Urothelium cell line (cell line): ENCODE measurements around the gene TTC16.
A peak's percentile ranks its signal among the peaks of the same experiment; 100 is the strongest.

Experiments
- DNase-seq: peaks from one replicate; pipeline ENCODE4 v3.0.0; 2011; ENCODE audit warnings: low spot score, mixed read lengths
- FAIRE-seq: peaks from 2 replicates; lab custom pipeline; 2011; peaks lifted over from hg19 to GRCh38; lab: Jason Lieb, UNC

Gene TTC16

DNA sequence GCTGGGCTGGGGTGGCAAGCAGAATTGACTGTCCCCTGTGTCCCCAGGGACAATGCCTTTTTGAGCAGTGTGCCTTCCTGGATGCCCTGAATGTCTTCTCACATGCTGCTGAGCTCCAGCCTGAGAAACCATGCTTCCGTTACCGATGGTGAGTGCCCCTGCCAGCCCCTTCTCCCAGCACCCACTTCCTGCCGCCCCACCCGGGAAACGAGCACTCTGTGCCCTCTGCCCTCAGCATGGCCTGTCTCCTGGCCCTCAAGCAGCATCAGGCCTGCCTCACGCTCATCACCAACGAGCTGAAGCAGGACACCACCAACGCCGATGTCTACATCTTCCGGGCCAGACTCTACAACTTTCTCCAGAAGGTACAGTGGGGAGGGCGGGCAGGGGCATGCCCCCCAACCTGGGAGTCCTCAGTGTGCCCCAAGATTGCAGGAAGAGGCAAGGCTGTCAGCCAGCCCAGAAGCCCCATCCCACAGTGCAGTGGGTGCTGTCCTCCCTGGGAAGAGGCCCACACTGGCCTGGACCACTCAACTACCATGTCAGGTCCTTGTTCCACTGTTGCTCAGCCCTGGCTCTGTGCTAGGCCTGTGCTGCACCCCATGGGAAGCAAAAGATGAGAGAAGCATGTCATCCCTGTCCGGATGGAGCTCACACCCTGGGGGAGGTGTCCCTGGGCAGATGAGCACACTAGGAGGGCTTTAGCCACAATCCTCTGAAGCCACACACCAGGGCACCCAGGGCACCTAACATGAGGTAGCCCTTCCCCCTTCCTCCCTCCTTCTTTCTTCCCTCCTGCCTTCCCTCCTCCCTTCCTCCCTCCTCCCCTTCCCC, 4.4 kb downstream of the TTC16 start:
- no peak for DNase-seq
- FAIRE-seq, result peak; percentile 52

DNA sequence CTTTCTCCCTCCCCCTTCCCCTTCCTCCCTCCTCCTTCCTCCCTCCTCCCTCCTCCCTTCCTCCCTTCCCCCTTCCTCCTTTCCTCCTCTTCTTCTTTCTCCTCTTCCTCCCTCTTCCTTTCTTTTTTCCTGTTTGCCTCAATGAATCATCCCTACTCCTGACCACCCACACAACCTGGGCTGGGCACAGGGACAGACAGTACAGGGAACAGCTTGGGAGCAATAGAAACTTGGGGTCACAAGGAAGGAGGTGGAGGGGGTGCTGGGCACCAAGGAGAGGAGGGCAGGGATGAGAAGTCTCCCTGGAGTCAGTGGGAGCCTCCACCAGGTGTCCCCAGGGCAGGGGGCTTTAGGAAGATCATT, 5.0 kb downstream of the TTC16 start:
- peak; percentile 46 for FAIRE-seq
- no peak for DNase-seq

DNA sequence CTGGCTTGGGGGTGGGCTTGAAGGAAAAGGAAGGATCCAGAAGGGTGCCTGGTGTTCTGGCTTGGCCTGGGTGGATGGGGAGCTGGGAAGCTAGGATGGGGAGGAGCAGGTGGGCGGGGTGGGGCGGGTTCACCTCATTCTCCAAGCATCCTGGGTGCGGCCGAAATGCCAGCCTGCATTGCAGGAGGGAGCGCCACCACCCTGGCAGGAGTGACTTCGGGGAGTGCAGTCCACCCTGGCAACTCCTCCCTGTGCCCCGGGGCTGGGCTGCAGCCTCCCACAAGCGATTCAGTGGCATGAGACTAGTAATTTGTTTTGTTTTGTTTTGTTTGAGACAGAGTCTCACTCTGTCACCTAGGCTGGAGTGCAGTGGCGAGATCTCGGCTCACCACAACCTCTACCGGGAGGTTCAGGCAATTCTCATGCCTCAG, 5.5 kb downstream of the TTC16 start:
- no peak for FAIRE-seq
- DNase-seq, result peak; percentile 69

DNA sequence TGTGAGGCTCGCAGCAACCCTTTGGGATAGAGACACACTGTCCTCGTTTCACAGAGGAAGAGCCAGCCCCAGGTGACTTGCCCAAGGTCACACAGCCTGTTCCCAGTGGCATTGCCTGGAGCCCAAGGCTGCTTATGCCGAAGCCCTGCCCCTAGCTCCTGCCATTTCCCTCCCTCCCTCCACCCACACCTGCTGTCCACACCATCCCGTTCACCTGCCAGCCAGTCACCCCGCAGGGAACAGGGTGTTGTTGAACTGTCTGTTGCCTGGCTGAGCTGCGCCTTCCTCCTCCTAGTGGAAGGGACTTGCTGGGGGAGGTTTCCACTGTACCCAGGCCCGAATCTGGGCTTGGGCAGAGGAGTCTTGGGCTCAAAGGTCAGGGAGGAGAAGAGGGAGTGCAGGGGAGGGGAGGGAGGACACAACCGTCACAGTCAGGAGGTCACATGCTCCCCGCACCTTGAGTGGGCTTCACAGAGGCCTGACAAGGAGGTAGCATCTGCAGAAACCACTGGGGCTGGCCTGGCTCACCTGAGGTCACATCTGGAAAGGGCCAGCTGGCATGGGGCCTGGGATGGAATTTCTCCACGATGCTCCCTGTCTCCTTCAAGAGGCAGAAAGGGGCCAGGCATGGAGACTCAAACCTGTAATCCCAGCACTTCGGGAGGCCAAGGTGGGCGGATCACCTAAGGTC, 6.3 kb downstream of the TTC16 start:
- DNase-seq, result no peak
- peak; percentile 61 for FAIRE-seq

DNA sequence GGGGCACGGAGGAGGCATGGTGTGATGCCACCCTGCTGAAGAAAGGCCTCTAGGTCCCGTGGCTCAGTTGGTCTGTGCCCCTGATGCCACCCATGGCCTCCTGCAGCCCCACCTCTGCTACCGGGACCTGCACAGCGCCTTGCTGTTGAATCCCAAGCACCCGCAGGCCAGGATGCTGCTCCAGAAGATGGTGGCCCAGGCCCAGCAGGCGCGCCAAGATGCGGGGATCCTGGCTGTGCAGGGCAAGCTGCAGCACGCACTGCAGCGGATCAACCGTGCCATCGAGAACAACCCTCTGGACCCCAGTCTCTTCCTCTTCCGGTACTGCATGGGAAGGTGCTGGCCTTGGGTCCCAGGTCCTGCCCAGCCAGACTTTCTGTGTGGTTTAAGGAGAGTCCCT, 7.1 kb downstream of the TTC16 start:
- DNase-seq (no peak), FAIRE-seq (no peak)

DNA sequence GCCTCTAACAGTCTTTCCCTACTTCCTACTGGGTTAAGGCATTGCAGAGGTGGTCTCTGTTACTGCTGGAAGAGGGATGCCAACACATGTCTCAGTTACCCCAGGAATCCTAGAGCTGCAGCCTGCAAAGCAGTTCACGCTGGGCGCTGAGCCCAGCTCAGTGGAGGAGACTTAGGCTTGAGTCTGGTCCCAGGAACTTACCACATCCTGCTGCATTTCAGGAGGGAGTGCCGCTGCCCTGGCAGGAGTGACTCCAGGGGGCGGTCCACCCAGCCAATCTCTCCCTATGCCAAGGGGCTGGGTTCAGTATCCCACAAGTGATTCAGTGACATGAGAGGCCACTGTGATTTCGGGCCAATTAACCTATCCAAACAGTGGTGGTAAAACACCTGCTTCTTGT, 7.6 kb downstream of the TTC16 start:
- FAIRE-seq (peak; percentile 87), DNase-seq (peak; percentile 77)

DNA sequence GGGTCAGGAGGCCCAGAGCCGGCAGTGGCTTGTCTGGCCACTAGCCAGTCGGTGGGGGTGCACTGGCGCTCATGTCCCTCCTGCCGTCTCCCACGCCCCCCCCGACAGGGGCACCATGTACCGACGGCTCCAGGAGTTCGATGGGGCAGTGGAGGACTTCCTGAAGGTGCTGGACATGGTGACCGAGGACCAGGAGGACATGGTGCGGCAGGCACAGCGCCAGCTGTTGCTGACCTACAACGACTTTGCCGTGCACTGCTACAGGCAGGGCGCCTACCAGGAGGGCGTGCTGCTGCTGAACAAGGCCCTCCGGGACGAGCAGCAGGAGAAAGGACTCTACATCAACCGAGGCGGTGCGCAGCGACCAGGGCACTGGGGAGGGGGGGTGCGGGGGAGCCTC, 8.1 kb downstream of the TTC16 start:
- FAIRE-seq, result no peak
- no peak for DNase-seq

DNA sequence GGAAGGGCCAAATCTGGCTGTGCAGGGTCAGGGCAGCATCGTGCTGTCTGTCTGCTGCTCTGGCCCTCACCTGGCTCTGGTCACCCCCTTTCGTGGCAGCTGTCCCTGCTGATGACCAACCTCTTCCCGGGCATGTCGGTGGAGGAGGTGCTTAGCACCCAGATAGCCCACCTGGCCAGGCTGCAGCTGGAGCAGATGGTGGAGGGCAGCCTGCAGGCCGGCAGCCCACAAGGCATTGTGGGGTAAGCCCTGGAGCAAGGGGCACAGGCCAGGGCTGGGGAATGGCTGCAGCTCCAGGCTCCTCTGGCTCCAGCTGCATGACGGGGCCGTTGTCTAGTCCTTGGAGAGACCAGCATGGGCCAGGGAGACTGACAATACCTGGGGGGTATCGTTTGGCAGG, 11.0 kb downstream of the TTC16 start:
- no peak for FAIRE-seq
- no peak for DNase-seq

DNA sequence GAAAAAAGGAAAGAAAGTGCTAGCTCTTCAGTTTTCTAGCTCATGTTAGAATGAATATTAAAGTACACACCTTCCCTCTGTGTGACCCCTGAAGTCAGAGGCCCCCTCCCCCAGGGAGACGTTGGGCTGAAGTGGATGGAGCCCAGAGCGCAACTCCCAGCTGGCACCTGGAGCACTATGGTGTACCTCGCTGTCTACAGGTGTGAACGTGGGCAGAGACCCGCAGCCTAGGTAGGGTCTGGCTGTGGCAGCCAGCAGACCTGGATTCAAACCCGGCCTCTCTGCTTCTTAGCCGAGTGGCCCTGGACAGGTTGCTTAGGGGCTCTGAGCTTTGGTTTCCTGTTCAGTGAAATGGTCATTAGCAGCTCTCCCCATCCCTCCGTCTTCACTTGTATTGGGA, 12.9 kb downstream of the TTC16 start:
- FAIRE-seq, result no peak
- DNase-seq, result no peak

DNA sequence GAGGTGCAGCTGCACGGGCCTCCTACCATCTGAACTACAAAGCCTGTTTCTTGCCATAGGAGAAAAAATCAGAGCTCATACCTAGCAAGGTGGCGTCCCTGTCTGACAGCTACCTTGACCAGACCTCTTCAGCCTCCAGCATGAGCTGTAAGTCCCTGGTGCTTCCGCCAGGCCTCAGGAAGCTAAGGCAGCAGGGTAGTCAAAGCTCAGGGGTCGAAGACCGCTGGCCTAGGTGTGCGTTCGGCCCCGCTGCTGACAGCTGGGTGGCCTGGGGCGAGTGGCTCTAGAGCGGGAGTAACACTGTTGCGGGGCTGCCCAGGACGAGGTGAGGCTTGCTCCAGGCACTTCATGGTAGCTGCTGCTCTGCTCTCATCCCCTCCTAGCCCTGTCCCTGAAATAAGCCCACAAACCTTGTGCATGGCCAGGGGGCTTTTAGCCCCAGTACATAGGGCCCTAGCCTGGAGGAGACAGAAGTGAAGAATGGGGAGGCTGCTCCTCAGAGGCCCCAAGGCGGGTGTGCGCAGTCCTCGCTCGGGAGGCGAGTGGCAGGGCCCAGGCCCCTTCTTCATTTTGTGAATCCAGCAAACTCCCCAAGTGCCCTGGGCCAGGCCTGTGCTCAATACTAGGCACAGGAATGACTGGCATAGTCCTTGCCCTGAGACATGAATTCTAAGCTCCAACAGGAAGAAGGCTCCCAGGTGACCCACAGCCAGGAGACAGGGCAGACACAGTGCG, 13.8 kb downstream of the TTC16 start:
- no peak for DNase-seq
- FAIRE-seq, result no peak

DNA sequence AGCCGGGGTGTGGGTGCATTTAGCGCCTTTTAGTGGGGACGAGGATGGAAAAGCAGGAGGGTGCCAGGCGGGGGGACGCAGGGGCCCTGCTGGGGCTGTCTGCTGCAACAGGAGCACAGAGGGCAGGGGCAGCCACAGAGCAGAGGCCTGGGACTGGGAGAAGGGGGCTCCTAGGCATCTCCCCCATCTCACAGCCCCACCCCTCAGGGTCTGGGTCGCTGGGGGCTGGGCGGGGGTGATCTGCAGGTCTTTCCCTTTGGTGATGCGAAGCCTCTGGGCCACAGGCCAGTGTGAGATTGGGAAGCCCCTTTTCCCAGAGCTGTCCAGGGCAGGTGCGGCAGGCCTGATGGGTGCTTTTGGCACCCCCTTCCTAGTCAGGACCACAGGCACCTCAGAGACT, 14.4 kb downstream of the TTC16 start:
- no peak for DNase-seq
- FAIRE-seq, result no peak

DNA sequence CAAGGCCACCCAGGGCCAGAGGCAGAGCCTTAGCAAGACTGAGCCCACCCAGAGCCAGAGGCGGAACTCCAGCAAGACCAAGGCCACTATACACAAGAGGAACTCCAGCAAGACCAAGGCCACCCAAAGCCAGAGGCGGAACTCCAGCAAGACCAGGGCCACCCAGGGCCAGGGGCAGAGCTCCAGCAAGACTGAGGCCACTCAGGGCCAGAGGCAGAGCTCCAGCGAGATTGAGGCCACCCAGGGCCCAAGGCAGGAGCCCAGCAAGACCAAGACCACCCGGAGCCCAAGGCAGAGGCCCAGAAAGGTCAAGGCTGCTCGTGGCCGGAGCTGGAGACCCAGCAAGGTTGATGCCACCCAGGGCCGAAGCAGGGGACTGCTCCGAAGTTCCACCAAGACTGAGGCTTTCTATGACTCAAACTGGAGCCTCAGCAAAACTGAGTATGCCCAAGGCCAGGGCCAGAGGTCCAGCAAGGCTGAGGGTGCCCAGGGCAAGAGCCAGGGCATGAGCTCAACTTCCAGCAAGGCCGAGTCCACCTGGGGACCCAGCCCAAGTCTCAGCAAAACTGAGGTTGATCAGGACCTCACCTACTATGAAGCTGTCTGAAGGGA, 15.0 kb downstream of the TTC16 start:
- DNase-seq (no peak), FAIRE-seq (no peak)

DNA sequence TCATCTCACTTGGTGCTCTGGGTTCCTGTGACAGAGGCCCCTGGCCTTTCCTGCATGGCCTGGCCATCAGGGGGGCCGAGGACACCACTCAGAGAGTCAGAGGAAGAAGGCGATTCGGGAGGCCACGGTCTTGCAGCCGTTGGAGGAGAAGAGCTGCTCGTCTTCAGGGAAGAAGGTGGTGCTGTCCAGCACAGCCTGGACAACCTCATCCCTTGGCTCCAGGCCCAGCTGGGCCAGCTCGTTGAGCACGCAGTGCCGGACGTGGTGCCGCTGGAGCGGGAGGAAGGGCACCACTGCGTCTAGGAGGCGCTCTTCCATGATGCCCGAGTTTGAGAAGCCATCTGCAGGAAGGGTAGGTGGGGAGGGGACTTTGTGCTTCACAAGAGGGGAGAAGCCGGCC, 16.1 kb downstream of the TTC16 start:
- FAIRE-seq (no peak), DNase-seq (no peak)

DNA sequence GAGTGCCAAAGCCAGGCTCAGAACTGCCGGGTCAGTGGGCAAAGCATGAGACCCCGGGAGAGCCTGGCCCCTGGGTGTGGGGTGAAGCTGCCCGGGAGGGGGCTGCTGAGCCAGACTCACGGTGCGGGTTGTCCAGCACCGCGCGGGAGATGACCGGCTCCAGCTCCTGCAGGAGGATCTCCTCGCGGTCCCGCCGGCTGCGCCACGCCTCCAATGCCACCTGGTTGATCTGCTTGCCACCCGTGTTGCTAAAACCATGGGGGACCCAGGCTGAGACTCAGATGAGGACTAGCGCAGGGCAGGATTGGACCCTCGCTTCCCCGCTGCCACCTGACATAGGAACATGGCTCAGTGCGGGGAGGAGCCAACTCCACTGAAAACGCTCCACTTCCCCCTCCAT, 16.6 kb downstream of the TTC16 start:
- FAIRE-seq (no peak), DNase-seq (no peak)

DNA sequence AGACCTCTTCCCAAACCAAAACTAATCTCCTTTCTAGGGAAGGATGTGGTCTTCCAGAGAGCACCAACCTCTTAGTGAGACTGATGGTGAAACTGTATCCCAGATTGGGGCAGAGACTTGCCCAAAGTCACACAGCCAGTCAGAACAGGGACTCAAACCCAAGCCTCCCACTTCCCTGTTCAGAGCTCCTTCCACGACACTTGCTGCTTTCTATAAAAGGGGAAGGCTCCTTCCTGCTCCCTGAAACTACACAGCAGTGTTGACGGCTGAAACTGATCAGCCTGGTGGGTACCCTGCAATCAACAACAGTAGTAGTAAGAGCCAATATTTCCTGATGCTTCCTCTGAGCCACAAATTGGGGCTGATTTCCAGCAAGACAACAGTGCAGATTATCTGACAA, 17.7 kb downstream of the TTC16 start:
- FAIRE-seq (no peak), DNase-seq (no peak)

DNA sequence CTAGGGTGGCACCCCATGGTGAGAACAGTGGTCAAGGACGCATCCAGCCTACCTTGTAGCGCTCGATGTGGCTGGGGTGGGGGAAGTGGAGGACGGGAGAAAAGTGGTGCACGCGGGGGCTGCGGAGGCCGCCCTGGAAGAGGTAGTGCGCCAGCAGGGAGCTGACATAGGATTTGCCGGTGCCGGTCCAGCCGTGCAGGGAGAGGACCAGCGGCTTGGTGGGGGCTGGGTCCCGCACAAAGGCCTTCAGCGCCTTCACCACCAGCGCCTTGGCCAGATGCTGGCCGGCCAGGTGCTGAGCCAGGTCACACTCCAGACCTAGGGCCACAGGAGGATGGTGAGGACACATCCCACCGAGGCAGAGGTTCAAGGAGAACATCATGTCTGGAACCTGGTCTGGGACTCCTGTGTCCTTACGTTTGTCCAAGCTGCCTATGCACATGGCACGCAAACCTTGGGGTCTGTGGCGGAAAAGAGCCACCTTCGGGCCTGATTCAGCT, 18.4 kb downstream of the TTC16 start:
- no peak for DNase-seq
- FAIRE-seq, result no peak

DNA sequence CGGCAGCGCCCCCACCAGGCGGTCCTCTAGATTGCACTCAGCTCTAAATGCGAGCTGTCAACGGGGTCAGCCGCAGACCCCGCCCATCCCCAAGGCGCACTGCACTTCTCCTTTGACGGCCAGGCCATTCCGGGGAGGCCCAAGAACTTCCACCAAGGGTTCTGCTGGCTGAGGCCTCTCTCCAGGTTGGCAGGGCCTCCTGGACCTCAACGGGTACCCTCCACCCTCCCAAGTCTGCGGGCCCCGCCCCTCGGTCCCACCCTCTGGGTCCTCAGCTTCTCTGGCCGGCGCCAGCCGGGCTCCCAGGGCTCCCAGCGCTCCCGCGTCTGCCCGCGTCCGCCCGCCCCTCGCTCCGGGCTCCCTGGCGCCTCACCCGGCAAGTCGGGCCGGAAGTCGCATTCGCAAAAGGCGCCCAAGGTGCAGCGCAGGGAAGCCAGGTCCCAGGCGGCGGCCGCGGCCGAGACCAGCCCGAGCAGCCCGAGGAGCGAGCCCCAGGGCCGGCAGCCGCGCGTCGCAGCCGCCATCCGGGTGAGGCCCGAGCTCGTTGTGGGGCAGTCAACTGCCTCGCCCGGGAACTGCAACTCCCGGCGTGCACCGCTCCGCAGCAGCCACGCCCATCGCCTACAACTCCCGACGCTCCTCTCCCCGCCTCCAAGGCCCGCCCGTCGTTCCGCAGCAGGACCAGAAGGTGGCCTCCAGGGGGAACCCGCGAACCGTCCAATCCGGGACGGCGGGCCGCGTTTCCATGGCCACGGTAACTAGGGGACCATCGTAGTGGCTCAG, 19.1 kb downstream of the TTC16 start, which contains the start of gene TOR2A:
TOR2A (minus strand) TSS at position 548 of the 783 bp plus-strand sequence; CDS start at position 524, 24 bp downstream.
- peak; percentile 98 for DNase-seq
- peak; percentile 93 for FAIRE-seq

DNA sequence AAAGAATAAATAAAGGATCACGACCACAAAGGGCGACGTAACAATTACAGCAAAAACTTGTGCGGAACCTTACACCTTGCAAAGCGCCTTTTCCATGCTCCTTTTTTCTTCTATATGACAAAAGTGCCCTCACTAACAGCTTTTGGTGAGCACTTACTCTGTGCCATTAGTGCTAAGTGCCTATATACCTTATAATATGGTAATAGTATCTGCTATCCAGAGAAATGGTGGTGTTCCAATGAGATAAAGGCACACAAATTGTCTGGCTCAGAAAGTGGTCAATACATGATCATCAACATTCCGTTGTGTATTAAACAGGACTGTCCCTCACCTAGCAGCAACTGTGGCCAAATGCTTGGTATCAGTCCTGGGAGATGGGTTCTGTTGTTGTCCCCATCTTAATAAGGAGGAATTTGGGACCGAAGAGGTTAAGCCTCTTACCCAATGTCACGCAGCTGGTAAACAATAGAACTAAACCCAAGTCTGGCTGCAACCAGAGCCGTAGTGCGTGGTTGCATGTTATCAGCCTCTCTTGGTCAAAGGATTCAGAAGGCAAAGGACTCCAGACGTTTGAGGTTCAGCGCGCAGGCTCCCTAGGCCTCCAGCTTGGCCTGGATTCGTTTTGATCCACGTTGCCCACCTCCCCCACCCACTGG, 19.8 kb downstream of the TTC16 start:
- FAIRE-seq, result no peak

DNA sequence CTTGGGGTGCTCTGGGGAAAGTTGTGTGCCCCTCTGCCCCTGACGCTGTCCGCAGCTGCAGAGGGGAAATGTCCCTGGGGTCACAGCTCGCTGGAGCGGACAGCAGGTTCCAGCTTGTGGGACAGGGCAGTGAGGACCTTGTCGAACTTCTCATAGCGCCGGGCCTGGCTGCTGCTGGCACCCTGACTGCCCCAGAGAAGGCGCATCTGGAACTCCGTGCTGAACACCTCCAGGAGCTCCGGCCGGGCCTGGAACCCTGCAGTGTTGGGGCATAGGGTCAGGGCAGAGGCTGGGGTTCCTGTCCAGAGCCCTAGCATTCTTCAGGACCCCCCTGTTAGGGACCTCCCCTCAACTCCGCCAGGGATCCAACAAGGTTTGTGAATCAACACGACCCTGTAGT, 22.8 kb downstream of the TTC16 start:
- no peak for FAIRE-seq
- DNase-seq, result no peak

More for the DNA sequence above, 19.8 kb downstream of the TTC16 start:
- DNase-seq, result no peak
